Measurements from ENCODE around the gene SCARB1.
A peak's percentile ranks its signal among the peaks of the same experiment; 100 is the strongest.
"Not testable (repeated sequence)": the region's sequence is repeated elsewhere in the genome, so short reads cannot be mapped to it uniquely, and the experiment has no call there.

The SCARB1 gene
- long read RNA-seq, transcript SCARB1-202 (12 exons, 3,329 nt) = minor isoform, 57 of 240 reads
- long read RNA-seq, transcript SCARB1-201 (13 exons, 2,611 nt) = major isoform, 113 of 240 reads
- long read RNA-seq, partial matches to known transcripts = 25 of 240 reads
- long read RNA-seq, other reads (novel, unspliced or antisense) = 39 of 240 reads

- peak within 1 kb of the TSS; percentile 75 for H3K4me3 ChIP-seq (replicated peaks; ENCODE audit: insufficient read depth, low read length)
- peak; percentile 79 to 83 for DNase-seq (ENCODE audit: low read depth in 1 of 2, low spot score in 1 of 2)
- TF ChIP-seq CTCF (IDR thresholded peaks at IDR 0.05; ENCODE audit: insufficient read depth, low read length) = no peak
- TF ChIP-seq POLR2AphosphoS5 (IDR thresholded peaks at IDR 0.05; ENCODE audit: low read depth) = peak; percentile 54; the same call in 1 of the 2 replicates
- H3K27me3 ChIP-seq (ENCODE audit: insufficient read depth, poor library complexity, severe bottlenecking) = no peaks in the 10 kb centered on the region
- peak within 1 kb of the TSS; percentile 82 for H3K27ac ChIP-seq (replicated peaks)
Measured at GRCh38 chr12:124863416-124864325, at the start of gene SCARB1. Gene SCARB1 (minus strand): TSS chr12:124863864. CDS start chr12:124863720, 144 bp downstream.

- H3K27ac ChIP-seq (replicated peaks); H3K4me3 ChIP-seq (replicated peaks; ENCODE audit: insufficient read depth, low read length): not testable (repeated sequence)
Measured at GRCh38 chr12:124912529-124913287, 49.0 kb upstream of the SCARB1 start.

GRCh38 chr12:124911521-124911920 lies 47.9 kb upstream of the SCARB1 start:
- not testable (repeated sequence) for H3K27ac ChIP-seq (replicated peaks); DNase-seq (ENCODE audit: low read depth in 1 of 2, low spot score in 1 of 2); H3K27me3 ChIP-seq (ENCODE audit: insufficient read depth, poor library complexity, severe bottlenecking); H3K4me3 ChIP-seq (replicated peaks; ENCODE audit: insufficient read depth, low read length)

More at GRCh38 chr12:124912529-124913287, 49.0 kb upstream of the SCARB1 start:
- DNase-seq (ENCODE audit: low read depth in 1 of 2, low spot score in 1 of 2); H3K27me3 ChIP-seq (ENCODE audit: insufficient read depth, poor library complexity, severe bottlenecking): not testable (repeated sequence)

- DNase-seq (ENCODE audit: low read depth in 1 of 2, low spot score in 1 of 2) = no peak
- Histone ChIP-seq H3K27me3 (ENCODE audit: insufficient read depth, poor library complexity, severe bottlenecking) (no peaks in the 10 kb centered on the region), H3K4me3 (replicated peaks; ENCODE audit: insufficient read depth, low read length) (no peak overlapping the region), H3K27ac (replicated peaks) (no peak overlapping the region)
- TF ChIP-seq CTCF (IDR thresholded peaks at IDR 0.05; ENCODE audit: insufficient read depth, low read length) (no peak), POLR2AphosphoS5 (IDR thresholded peaks at IDR 0.05; ENCODE audit: low read depth) (peak; percentile 53), GABPA (IDR thresholded peaks at IDR 0.05; ENCODE audit: low read depth) (no peak), REST (IDR thresholded peaks at IDR 0.05; ENCODE audit: insufficient replicate concordance, low read depth) (no peak), SPI1 (IDR thresholded peaks at IDR 0.05; ENCODE audit: borderline replicate concordance, low read depth) (no peak)
Measured at GRCh38 chr12:124910561-124911478, 47.2 kb upstream of the SCARB1 start.

Measured in HL-60 (cell line).